HepG2 (cell line): ENCODE data around the gene TMEM184C. TPM values are rescaled to one million over a fixed set of nuclear protein-coding genes. Genes with fewer than 3 reads are reported as not detected.

ENCODE experiments used
- HDAC6 ChIP-seq: fragments of 200-600 bp; sonication (generic); IDR thresholded peaks from 2 replicates; pipeline ENCODE4 v1.7.0; 2017; ENCODE audit warnings: mild to moderate bottlenecking, antibody characterized with exemption, low read length, low read depth
- ISL2 ChIP-seq: sonication (generic); formaldehyde crosslinking; IDR thresholded peaks from 2 replicates; pipeline ENCODE4 v1.5.0; 2020; ENCODE audit warnings: missing genetic modification reagents
- NCOA5 ChIP-seq: sonication (generic); formaldehyde crosslinking; IDR thresholded peaks from 2 replicates; pipeline ENCODE4 v1.4.0; 2020; ENCODE audit warnings: missing genetic modification reagents
- NKX3-1 ChIP-seq: sonication (generic); formaldehyde crosslinking; IDR thresholded peaks from 2 replicates; pipeline ENCODE4 v1.5.0; 2020; ENCODE audit warnings: missing genetic modification reagents
- RAD51 ChIP-seq: fragments of 450-650 bp; IDR thresholded peaks from 2 replicates; pipeline ENCODE4 v1.6.1; 2016; ENCODE audit warnings: borderline replicate concordance
- RBM39 ChIP-seq: fragments of 200-400 bp; formaldehyde crosslinking; IDR thresholded peaks from one replicate; pipeline ENCODE4 v1.6.1; 2018; ENCODE audit warnings: antibody characterized with exemption, mild to moderate bottlenecking, low read depth, low read length; ENCODE audit not compliant: poor library complexity, severe bottlenecking
- SALL1 ChIP-seq: sonication (generic); formaldehyde crosslinking; IDR thresholded peaks from 2 replicates; pipeline ENCODE4 v1.8.0; 2022; ENCODE audit warnings: mild to moderate bottlenecking, missing genetic modification reagents
- SIN3B ChIP-seq: fragments of 150-350 bp; IDR thresholded peaks from 2 replicates; pipeline ENCODE4 v1.6.1; 2014; ENCODE audit warnings: low read length
- SOX5 ChIP-seq: IDR thresholded peaks from 2 replicates; pipeline ENCODE4 v1.6.1; 2016; ENCODE audit warnings: borderline replicate concordance
- TARDBP ChIP-seq: sonication (generic); formaldehyde crosslinking; IDR thresholded peaks from 2 replicates; pipeline ENCODE4 v1.8.0; 2022; ENCODE audit warnings: mild to moderate bottlenecking, missing genetic modification reagents
- ZFX ChIP-seq: sonication (generic); formaldehyde crosslinking; IDR thresholded peaks from 2 replicates; pipeline ENCODE4 v1.4.0; 2020; ENCODE audit warnings: mild to moderate bottlenecking, low read depth, missing genetic modification reagents, moderate library complexity
- ZKSCAN8 ChIP-seq: IDR thresholded peaks from 2 replicates; pipeline ENCODE4 v1.6.1; 2016; ENCODE audit warnings: borderline replicate concordance, missing genetic modification reagents, missing compliant biosample characterization
- ZNF350 ChIP-seq: sonication (generic); formaldehyde crosslinking; IDR thresholded peaks from 2 replicates; pipeline ENCODE4 v1.4.0; 2020; ENCODE audit warnings: mild to moderate bottlenecking, low read depth, missing genetic modification reagents, borderline replicate concordance
- ZNF775 ChIP-seq: sonication (generic); formaldehyde crosslinking; IDR thresholded peaks from 2 replicates; pipeline ENCODE4 v1.4.0; 2020; ENCODE audit warnings: missing genetic modification reagents, mild to moderate bottlenecking, moderate library complexity, borderline replicate concordance
- ZNF788 ChIP-seq: sonication (generic); formaldehyde crosslinking; IDR thresholded peaks from 2 replicates; pipeline ENCODE4 v1.5.0; 2020; ENCODE audit warnings: mild to moderate bottlenecking, missing genetic modification reagents, borderline replicate concordance
- ZNF878 ChIP-seq: sonication (generic); formaldehyde crosslinking; IDR thresholded peaks from 2 replicates; pipeline ENCODE4 v1.8.1; 2023; ENCODE audit warnings: mild to moderate bottlenecking, missing genetic modification reagents, moderate library complexity
- polyA plus RNA-seq, 8 experiments: library from polyadenylated mRNA; depleted of rRNA in 3 of 8; stranded (reverse) in 7 of 8; unstranded in 1 of 8; fragments of >200 nt; fragmentation: Illumina TruSeq in 4 of 8; extraction: Trizol in 4 of 8; gene quantifications; 2 replicates each; pipeline versions ENCODE4 v1.2.1 to v1.2.3, GENCODE V29; 2011 to 2016; ENCODE audit warnings: low read depth in 4 of 8, missing spikeins in 1 of 8, mixed read lengths in 1 of 8; ENCODE audit not compliant: insufficient read depth in 1 of 8
- total RNA-seq, 5 experiments: library from RNA; depleted of rRNA; stranded (reverse); fragments of >200 nt; fragmentation: Illumina TruSeq; extraction: Trizol; gene quantifications; 2 replicates each; pipeline ENCODE4 v1.2.3, GENCODE V29; 2016; ENCODE audit warnings: low read depth in 1 of 5
- TF ChIP-seq, protein P1 (sequence below): IDR thresholded peaks from 2 replicates; pipeline ENCODE4 v1.6.1; 2016; ENCODE audit warnings: missing compliant biosample characterization, missing genetic modification reagents, borderline replicate concordance
- TF ChIP-seq, protein P2 (sequence below): sonication (generic); formaldehyde crosslinking; IDR thresholded peaks from 2 replicates; pipeline ENCODE4 v1.5.0; 2020; ENCODE audit warnings: missing genetic modification reagents, mild to moderate bottlenecking, borderline replicate concordance
- TF ChIP-seq, protein P3 (sequence below): sonication (generic); formaldehyde crosslinking; IDR thresholded peaks from 2 replicates; pipeline ENCODE4 v1.4.0; 2020; ENCODE audit warnings: missing genetic modification reagents
- TF ChIP-seq, protein P4 (sequence below): sonication (generic); formaldehyde crosslinking; IDR thresholded peaks from 2 replicates; pipeline ENCODE4 v1.4.0; 2020; ENCODE audit warnings: missing genetic modification reagents
- TF ChIP-seq, protein P5 (sequence below): IDR thresholded peaks from 2 replicates; pipeline ENCODE4 v1.6.1; 2016

The TMEM184C gene
- total and polyA plus RNA-seq, 2 of the 13 experiments (the other 11 are each of a cell fraction or from before 2014, with no cell fraction given), result 13.9 to 26.1 TPM

DNA sequence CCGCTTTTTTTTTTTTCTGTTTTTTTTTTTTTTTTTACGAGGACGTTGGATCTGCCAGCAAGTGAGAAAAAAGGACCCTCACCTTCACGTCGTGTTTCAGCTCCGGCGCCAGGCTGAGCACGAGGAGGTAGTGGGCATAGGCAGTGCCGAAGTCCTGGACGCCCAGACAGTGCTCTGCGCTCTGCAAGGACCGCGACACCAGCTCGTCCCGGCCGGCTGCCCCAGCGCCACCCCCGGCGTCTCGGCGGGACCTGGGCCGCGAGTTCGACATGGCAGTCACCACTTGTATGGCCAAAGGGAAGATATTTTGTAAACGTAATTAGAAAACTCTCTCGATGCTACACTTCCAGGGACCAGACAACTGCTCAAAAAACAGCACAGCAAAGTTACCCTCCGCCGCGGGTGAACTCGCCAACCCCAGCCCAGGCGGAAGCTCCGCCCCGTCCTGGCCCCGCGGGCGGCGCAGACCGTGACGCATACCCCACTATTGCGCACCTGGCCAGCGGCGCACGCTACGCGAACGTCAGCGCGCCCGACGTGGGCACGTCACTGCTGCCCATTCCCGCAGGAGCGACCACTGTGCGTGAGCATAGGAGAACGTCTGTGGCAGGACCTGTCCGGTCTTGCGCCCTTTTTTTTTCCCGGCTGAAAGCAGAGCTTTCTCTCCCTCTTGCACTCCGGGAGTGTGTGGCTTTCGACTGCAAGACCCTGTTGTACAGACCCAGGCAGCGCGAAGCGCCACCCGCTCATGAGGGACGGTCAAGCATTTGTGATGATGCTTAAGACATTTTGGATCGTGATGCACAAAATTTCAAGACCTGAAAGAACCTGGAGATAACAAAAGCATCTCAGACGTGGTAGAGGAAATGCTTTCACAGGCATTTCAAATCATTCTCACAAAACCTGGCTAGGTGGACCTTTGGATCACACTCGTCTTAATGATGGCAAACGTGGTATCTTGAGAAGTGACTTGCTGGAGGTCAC lies 66.8 kb downstream of the TMEM184C start, which contains the start of gene PRMT9 (continued):
- 0 out of 2 replicates have a peak, but pooled peaks have one; percentile 39 for TF ChIP-seq ZKSCAN8 (CRISPR knock-in tag)
- TF ChIP-seq ZNF775 (CRISPR knock-in tag), result no peak
- TF ChIP-seq NCOA5 (CRISPR knock-in tag), result no peak
- TF ChIP-seq SOX5, result peak; percentile 50; the same call in 1 of the 2 replicates
- TF ChIP-seq SALL1 (CRISPR knock-in tag), result peak; percentile 77; the same call in 1 of the 2 replicates
- TF ChIP-seq, protein P1, sequence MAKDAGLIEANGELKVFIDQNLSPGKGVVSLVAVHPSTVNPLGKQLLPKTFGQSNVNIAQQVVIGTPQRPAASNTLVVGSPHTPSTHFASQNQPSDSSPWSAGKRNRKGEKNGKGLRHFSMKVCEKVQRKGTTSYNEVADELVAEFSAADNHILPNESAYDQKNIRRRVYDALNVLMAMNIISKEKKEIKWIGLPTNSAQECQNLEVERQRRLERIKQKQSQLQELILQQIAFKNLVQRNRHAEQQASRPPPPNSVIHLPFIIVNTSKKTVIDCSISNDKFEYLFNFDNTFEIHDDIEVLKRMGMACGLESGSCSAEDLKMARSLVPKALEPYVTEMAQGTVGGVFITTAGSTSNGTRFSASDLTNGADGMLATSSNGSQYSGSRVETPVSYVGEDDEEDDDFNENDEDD (CRISPR knock-in tag), result peak; percentile 67; the same call in 1 of the 2 replicates
- TF ChIP-seq ZFX (CRISPR knock-in tag), result peak; percentile 70
- no peak for TF ChIP-seq SIN3B
- TF ChIP-seq, protein P2, sequence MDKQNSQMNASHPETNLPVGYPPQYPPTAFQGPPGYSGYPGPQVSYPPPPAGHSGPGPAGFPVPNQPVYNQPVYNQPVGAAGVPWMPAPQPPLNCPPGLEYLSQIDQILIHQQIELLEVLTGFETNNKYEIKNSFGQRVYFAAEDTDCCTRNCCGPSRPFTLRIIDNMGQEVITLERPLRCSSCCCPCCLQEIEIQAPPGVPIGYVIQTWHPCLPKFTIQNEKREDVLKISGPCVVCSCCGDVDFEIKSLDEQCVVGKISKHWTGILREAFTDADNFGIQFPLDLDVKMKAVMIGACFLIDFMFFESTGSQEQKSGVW (CRISPR knock-in tag), result no peak
- TF ChIP-seq, protein P3, sequence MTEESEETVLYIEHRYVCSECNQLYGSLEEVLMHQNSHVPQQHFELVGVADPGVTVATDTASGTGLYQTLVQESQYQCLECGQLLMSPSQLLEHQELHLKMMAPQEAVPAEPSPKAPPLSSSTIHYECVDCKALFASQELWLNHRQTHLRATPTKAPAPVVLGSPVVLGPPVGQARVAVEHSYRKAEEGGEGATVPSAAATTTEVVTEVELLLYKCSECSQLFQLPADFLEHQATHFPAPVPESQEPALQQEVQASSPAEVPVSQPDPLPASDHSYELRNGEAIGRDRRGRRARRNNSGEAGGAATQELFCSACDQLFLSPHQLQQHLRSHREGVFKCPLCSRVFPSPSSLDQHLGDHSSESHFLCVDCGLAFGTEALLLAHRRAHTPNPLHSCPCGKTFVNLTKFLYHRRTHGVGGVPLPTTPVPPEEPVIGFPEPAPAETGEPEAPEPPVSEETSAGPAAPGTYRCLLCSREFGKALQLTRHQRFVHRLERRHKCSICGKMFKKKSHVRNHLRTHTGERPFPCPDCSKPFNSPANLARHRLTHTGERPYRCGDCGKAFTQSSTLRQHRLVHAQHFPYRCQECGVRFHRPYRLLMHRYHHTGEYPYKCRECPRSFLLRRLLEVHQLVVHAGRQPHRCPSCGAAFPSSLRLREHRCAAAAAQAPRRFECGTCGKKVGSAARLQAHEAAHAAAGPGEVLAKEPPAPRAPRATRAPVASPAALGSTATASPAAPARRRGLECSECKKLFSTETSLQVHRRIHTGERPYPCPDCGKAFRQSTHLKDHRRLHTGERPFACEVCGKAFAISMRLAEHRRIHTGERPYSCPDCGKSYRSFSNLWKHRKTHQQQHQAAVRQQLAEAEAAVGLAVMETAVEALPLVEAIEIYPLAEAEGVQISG (CRISPR knock-in tag), result peak; percentile 84
- peak; percentile 60 for TF ChIP-seq NKX3-1 (CRISPR knock-in tag)
- TF ChIP-seq ZNF788 (CRISPR knock-in tag), result peak; percentile 21; the same call in 1 of the 2 replicates
- TF ChIP-seq TARDBP (CRISPR knock-in tag), result peak; percentile 57
- TF ChIP-seq, protein P4, sequence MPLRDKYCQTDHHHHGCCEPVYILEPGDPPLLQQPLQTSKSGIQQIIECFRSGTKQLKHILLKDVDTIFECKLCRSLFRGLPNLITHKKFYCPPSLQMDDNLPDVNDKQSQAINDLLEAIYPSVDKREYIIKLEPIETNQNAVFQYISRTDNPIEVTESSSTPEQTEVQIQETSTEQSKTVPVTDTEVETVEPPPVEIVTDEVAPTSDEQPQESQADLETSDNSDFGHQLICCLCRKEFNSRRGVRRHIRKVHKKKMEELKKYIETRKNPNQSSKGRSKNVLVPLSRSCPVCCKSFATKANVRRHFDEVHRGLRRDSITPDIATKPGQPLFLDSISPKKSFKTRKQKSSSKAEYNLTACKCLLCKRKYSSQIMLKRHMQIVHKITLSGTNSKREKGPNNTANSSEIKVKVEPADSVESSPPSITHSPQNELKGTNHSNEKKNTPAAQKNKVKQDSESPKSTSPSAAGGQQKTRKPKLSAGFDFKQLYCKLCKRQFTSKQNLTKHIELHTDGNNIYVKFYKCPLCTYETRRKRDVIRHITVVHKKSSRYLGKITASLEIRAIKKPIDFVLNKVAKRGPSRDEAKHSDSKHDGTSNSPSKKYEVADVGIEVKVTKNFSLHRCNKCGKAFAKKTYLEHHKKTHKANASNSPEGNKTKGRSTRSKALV (CRISPR knock-in tag), result peak; percentile 96
- no peak for TF ChIP-seq HDAC6
- TF ChIP-seq RAD51, result no peak
- TF ChIP-seq, protein P5, sequence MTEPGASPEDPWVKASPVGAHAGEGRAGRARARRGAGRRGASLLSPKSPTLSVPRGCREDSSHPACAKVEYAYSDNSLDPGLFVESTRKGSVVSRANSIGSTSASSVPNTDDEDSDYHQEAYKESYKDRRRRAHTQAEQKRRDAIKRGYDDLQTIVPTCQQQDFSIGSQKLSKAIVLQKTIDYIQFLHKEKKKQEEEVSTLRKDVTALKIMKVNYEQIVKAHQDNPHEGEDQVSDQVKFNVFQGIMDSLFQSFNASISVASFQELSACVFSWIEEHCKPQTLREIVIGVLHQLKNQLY (CRISPR knock-in tag), result no peak; the same call in 1 of the 2 replicates
- peak; percentile 69; the same call in 1 of the 2 replicates for TF ChIP-seq ZNF350 (CRISPR knock-in tag)
- TF ChIP-seq ZNF878 (CRISPR knock-in tag), result 0 out of 2 replicates have a peak, but pooled peaks have one; percentile 43
- TF ChIP-seq ISL2 (CRISPR knock-in tag), result peak; percentile 77
- peak; percentile 63 for TF ChIP-seq RBM39
